ENCODE results near the gene PMEPA1.

GRCh38 chr20:57666106-57666833 lies 43.5 kb downstream of the PMEPA1 start:
- TF ChIP-seq CTCF (IDR thresholded peaks at IDR 0.05) (no peak), CHD2 (IDR thresholded peaks at IDR 0.05; ENCODE audit: low read length, partially characterized antibody) (no peak), USF2 (IDR thresholded peaks at IDR 0.05) (no peak)

Data from A549 (cell line).